Naive B cell (primary cell): ENCODE measurements around the gene CCDC158. TPM values are rescaled to one million over a fixed set of nuclear protein-coding genes. Genes with fewer than 3 reads are reported as not detected.
"Not testable (repeated sequence)": the region's sequence is repeated elsewhere in the genome, so short reads cannot be mapped to it uniquely, and the experiment has no call there.

ENCODE experiments used
- ATAC-seq, 2 donors: fragments of 150-1000 bp; cut with Tn5 transposase; 2 replicates each; pipeline ENCODE4 v1.10.0; 2021; ENCODE audit warnings: low read depth in 2 of 2, mild to moderate bottlenecking in 2 of 2, moderate library complexity in 2 of 2
- DNase-seq: peaks from one replicate; pipeline ENCODE4 v3.0.0; 2022
- H3K27ac Mint-ChIP-seq, 6 donors: one replicate each; pipeline ENCODE4 v1.8.0; 2020 to 2022; ENCODE audit warnings: mild to moderate bottlenecking in 6 of 6, mixed read lengths in 6 of 6, moderate library complexity in 5 of 6, inconsistent platforms in 2 of 6
- H3K27me3 Mint-ChIP-seq, 3 donors: one replicate each; pipeline ENCODE4 v1.8.0; 2021 to 2022; ENCODE audit warnings: mixed read lengths in 3 of 3, mild to moderate bottlenecking in 1 of 3
- H3K36me3 Mint-ChIP-seq, 2 donors: one replicate each; pipeline ENCODE4 v1.8.0; 2020 to 2022; ENCODE audit warnings: mixed read lengths in 2 of 2, inconsistent platforms in 1 of 2, mild to moderate bottlenecking in 1 of 2
- H3K4me1 Mint-ChIP-seq, 3 donors: one replicate each; pipeline ENCODE4 v1.8.0; 2020 to 2022; ENCODE audit warnings: mixed read lengths in 3 of 3, inconsistent platforms in 1 of 3, mild to moderate bottlenecking in 1 of 3, moderate library complexity in 1 of 3
- H3K4me3 Mint-ChIP-seq, 8 donors: one replicate each; pipeline ENCODE4 v1.8.0; 2020 to 2022; ENCODE audit warnings: mild to moderate bottlenecking in 8 of 8, mixed read lengths in 8 of 8, moderate library complexity in 8 of 8, inconsistent platforms in 2 of 8
- H3K9me3 Mint-ChIP-seq, 7 donors: one replicate each; pipeline ENCODE4 v1.8.0; 2020 to 2022; ENCODE audit warnings: mixed read lengths in 7 of 7, mild to moderate bottlenecking in 5 of 7, inconsistent platforms in 2 of 7, moderate library complexity in 1 of 7
- polyA plus RNA-seq, 6 donors: library from polyadenylated mRNA; unstranded; fragments of 300-500 nt; fragmentation: Illumina TruSeq; gene quantifications; one replicate each; pipeline ENCODE4 v1.2.3, GENCODE V29; 2021; ENCODE audit warnings: low read depth in 6 of 6

Gene CCDC158
- polyA plus RNA-seq, 6 donors from 2014 or later: not detected

DNA sequence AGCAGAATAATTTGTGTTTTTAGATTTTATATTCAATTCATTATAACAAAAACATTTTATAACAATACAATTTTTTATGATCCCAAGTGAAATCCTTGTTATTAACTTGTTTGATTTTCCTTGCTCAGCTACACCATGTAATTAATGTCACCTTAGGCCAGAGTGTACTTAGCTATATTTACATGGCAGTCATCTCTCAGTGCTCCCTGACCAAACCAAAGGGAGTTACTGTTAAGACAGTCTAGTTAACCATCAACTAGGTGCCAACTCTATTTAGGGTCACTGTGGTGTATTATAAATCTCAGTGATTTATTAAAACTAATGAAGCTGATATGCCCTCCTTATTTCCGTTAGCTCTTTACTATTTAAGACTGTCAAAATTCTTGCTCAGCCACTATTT is 44.4 kb downstream of the CCDC158 start:
- no peaks in the 10 kb centered on the region for H3K36me3 Mint-ChIP-seq
- H3K27ac Mint-ChIP-seq: no peak overlapping the region
- no peaks in the 10 kb centered on the region for H3K4me1 Mint-ChIP-seq
- no peak for ATAC-seq
- H3K27me3 Mint-ChIP-seq: no peaks in the 10 kb centered on the region
- no peak for DNase-seq
- peaks cover 0 to 15% (median 0%) of the 10 kb centered on the region in 7 donors for H3K9me3 Mint-ChIP-seq
- no peak overlapping the region for H3K4me3 Mint-ChIP-seq

DNA sequence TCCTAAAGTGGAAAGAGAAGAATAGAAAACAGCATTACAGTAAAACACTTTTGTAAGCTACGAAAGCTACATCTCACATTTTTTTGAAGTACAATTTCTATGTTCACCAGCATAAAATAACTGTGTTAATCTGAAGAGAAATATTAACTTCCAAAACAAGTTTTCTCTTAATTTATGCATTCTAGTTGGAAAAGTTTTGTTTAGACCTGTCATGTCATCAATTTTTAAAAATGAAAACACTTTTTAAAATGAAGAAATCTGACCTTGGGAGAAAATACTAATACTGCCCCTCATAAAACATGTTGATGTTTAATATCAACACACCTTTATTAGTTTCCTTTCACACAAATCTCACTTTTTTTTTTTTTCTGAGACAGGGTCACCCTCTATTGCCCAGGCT is 45.2 kb downstream of the CCDC158 start:
- ATAC-seq (no peak), DNase-seq (no peak)
- H3K27ac Mint-ChIP-seq: no peak overlapping the region
- no peak overlapping the region for H3K4me3 Mint-ChIP-seq
- no peaks in the 10 kb centered on the region for H3K4me1 Mint-ChIP-seq
- no peaks in the 10 kb centered on the region for H3K27me3 Mint-ChIP-seq
- peaks cover 0 to 9% (median 0%) of the 10 kb centered on the region in 7 donors for H3K9me3 Mint-ChIP-seq
- no peaks in the 10 kb centered on the region for H3K36me3 Mint-ChIP-seq

DNA sequence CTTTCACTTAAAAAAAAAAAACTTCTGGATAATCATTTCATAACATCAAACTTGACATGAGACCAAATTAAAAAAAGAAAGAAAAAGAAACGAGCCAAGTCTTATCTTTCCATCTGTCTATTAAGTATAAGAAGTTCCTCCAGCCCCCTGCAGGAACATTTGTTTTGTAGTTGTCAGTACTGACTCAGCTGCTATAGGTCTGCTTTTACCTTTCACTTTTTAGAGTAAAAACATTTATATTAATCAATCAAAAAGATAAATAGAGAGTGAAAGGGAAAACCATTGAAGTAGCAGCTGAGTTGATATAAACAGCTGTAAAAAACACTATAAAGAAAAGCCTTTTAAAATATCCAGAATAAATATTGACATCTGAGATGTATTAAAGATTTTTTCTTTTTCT is 46.1 kb downstream of the CCDC158 start:
- Mint-ChIP-seq H3K9me3 (peaks cover 0 to 1% (median 0%) of the 10 kb centered on the region in 7 donors), H3K4me3 (no peak overlapping the region), H3K4me1 (no peaks in the 10 kb centered on the region), H3K27me3 (peaks cover 0 to 8% (median 0%) of the 10 kb centered on the region in 3 donors), H3K36me3 (no peaks in the 10 kb centered on the region), H3K27ac (no peak overlapping the region)
- DNase-seq (no peak), ATAC-seq (no peak)

DNA sequence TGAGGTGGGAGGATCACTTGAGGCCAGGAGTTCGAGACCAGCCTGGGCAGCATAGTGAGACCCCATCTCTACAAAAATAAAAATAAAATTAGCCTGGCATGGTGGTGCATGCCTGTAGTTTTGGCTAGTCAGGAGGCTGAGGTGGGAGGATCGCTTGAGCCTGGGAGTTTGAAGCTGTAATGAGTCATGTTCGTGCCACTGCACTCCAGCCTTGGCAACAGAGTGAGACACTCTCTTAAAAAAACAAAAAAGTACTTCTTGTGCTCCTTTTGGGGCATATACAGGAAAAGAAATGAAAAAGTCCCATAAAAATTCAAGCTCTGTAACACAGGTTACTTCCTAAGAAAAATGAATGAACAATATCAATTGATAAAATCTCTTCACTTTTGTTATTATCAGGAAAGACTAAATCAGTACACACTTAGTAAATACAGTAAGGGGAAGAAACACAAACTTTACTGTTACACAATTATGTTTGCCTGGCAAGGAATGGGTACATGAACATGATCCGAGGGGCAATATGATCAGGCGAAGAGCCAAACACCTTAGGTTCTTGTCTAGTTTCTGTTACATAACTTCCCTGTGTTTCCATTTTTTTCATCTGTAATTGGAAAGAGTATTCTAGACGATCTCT is 46.9 kb downstream of the CCDC158 start:
- Mint-ChIP-seq H3K9me3 (no peaks in the 10 kb centered on the region), H3K4me1 (no peaks in the 10 kb centered on the region), H3K4me3 (no peak overlapping the region), H3K27me3 (peaks cover 0 to 8% (median 0%) of the 10 kb centered on the region in 3 donors), H3K27ac (peak overlapping the region in 2 of 6 donors; percentile 27 to 83), H3K36me3 (no peaks in the 10 kb centered on the region)
- ATAC-seq: no peak
- no peak for DNase-seq

DNA sequence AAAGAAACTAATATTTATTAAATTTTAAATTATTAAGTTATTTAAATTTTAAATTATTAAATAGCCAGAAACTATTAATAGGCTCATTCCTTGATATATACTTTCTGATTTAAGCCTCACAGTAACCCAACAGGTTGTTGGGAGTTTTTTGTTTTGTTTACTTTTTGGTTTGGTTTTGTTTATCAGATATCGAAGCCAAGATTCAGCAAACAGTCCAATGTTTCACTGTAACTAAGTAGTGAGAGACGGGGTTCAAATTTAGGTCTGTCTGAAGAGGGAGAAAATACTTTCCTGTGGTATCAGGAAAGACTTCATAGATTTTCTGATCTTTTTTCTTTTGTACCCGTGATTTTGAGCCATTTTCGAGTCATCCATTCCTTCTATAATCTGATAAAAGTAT is 54.2 kb downstream of the CCDC158 start:
- Mint-ChIP-seq H3K36me3 (no peaks in the 10 kb centered on the region), H3K27me3 (peaks cover 4 to 38% (median 18%) of the 10 kb centered on the region in 3 donors), H3K27ac (no peak overlapping the region)

DNA sequence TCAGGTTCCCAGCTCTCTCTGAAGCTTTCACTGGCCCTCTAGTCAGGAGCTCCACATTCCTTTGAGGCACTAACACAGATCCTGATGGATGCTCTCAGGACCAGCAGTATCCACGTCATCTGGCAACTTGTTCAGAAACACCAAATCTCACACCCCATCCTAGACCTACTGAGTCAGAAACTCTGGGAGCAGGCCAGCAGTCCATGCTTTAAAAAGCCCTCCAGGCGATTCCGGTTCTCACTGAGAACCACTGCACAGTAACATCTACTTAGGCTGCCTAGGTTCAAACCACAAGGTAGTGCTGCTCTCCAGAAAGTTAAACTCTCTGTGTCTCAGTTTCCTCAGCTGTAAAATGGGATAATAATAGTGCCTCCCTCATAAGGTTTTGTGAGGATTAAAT is 55.3 kb downstream of the CCDC158 start:
- H3K9me3 Mint-ChIP-seq: peaks cover 4 to 8% (median 4%) of the 10 kb centered on the region in 7 donors
- H3K36me3 Mint-ChIP-seq: no peaks in the 10 kb centered on the region
- H3K27me3 Mint-ChIP-seq: peaks cover 4 to 38% (median 18%) of the 10 kb centered on the region in 3 donors
- H3K27ac Mint-ChIP-seq: no peak overlapping the region
- no peaks in the 10 kb centered on the region for H3K4me1 Mint-ChIP-seq
- ATAC-seq: no peak
- H3K4me3 Mint-ChIP-seq: no peak overlapping the region
- DNase-seq: no peak

More for the DNA sequence above, 54.2 kb downstream of the CCDC158 start:
- no peak for DNase-seq
- Mint-ChIP-seq H3K4me1 (no peaks in the 10 kb centered on the region), H3K4me3 (no peak overlapping the region), H3K9me3 (peaks cover 0 to 3% (median 0%) of the 10 kb centered on the region in 7 donors)
- ATAC-seq: no peak

DNA sequence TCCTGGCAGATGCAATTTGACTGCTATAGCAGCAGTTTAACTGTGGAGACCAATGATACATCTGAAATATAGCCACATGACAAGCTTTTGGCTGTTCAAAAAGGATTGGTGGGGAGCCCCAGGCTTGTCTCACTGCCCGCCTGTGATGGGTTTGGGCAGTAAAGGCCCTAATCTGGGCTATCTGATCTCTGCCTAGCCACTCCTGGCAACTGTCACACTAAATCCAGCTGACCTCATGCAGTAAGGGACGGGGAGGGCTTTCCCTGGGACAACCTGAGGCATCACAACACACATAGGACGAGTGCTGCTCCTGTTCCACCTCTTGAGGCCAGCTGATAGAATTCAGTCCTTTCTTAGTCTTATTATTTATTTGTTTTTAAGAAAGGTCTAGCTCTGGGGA is 56.2 kb downstream of the CCDC158 start:
- H3K27ac Mint-ChIP-seq: no peak overlapping the region
- ATAC-seq (no peak), DNase-seq (no peak)
- no peaks in the 10 kb centered on the region for H3K4me1 Mint-ChIP-seq
- H3K36me3 Mint-ChIP-seq: no peaks in the 10 kb centered on the region
- no peak overlapping the region for H3K4me3 Mint-ChIP-seq
- H3K27me3 Mint-ChIP-seq: peaks cover 4 to 30% (median 18%) of the 10 kb centered on the region in 3 donors
- peaks cover 4 to 14% (median 12%) of the 10 kb centered on the region in 7 donors for H3K9me3 Mint-ChIP-seq

DNA sequence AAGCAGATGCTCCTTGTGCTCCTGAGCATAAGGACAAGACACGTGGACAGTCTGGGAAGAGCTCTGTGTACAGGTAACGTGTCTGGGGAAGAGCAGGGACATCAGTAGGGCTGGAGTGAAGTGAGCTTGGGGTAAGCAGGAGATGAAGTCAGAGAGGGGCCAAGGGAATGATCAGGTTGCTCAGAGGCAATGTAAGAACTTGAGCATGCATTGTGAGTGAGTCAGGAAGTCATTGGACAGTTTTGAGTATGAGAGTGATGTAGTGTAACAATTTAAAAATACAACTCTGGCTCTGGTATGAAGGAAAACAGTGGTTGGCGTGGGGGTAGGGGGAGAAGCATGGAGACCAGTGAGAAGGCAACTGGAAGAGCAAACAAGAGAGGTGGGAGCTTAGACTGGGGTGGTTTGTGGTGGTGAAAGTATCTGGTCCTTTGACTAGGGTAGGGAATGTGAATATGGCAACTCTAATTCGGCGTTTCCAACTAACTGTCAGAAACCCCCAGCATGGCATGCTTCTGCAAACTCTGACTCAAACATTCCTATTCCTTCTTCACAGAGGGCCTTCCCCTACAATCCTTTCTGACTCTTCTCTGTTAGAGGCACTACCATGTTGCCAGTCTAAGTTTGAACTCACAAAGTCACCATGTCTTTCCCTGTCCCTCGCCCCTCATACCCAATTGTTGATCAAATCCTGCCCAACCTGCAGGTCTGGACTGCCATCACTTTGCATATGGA is 57.2 kb downstream of the CCDC158 start:
- Mint-ChIP-seq H3K4me3 (no peak overlapping the region), H3K9me3 (peaks cover 9 to 24% (median 22%) of the 10 kb centered on the region in 7 donors), H3K27me3 (peaks cover 4 to 29% (median 26%) of the 10 kb centered on the region in 3 donors), H3K36me3 (peaks cover 7 to 9% of the 10 kb centered on the region in 2 donors), H3K4me1 (no peaks in the 10 kb centered on the region), H3K27ac (peak overlapping the region in 1 of 6 donors; percentile 8)
- ATAC-seq (no peak), DNase-seq (no peak)

DNA sequence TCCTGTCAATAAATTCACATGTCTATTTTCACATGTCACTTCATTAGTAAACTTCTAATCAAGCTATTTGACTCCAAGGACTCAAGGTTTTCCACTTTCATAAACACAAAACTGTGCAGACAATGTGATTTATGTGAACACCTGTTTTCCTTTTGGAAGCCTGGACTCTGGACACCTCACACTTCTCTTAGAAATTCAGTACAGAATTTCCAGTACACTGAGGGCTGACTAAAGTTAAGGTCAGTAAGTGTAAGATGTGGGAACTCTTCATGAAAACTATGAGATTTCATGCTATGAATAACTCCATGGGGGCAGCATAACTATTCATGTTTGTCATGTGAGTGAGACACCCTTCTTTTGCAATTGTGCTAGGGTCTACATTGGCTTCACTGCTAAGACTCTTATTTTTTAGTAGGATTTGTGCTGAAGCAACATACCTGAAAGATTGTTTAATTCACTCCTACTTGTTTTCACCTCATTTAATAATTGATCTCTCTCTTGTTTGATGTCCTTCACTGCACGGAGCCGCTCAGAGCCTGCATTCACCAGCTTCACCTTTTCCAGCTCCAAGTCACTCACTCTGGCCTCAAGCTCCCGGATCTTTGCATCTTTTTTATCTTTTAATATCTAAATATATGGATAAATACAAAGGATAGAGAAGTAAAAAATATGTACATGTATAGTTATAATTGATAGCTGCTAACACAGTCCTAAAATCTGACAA is 59.1 kb downstream of the CCDC158 start:
- H3K27ac Mint-ChIP-seq: no peak overlapping the region
- DNase-seq (no peak), ATAC-seq (no peak)
- H3K4me3 Mint-ChIP-seq: no peak overlapping the region
- no peaks in the 10 kb centered on the region for H3K4me1 Mint-ChIP-seq
- H3K27me3 Mint-ChIP-seq: peaks cover 4 to 24% (median 22%) of the 10 kb centered on the region in 3 donors
- peaks cover 20 to 41% (median 34%) of the 10 kb centered on the region in 7 donors for H3K9me3 Mint-ChIP-seq
- H3K36me3 Mint-ChIP-seq: peaks cover 7 to 15% of the 10 kb centered on the region in 2 donors

DNA sequence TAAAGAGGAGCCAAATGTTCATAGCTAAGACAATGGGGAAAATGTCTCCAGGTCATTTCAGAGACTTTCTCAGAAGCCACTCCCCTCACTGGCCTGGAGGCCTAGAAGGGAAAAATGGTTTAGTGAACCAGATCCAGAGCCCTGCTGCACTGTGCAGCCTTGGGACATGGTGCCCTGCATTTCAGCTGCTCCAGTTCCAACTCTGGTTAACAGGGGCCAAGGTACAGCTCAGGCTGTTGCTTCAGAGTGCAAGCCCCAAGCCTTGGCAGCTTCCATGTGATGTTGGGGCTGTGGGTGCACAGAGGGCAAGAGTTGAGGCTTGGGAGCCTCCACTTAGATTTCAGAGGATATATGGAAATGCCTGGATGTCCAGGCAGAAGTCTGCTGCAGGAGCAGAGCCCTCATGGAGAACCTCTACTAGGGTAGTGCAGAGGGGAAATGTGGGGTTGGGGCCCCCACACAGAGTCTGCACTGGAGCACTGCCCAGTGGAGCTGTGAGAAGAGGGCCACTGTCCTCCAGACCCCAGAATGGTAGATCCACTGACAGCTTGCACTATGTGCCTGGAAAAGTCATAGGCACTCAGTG is 61.0 kb downstream of the CCDC158 start:
- not testable (repeated sequence) for DNase-seq

DNA sequence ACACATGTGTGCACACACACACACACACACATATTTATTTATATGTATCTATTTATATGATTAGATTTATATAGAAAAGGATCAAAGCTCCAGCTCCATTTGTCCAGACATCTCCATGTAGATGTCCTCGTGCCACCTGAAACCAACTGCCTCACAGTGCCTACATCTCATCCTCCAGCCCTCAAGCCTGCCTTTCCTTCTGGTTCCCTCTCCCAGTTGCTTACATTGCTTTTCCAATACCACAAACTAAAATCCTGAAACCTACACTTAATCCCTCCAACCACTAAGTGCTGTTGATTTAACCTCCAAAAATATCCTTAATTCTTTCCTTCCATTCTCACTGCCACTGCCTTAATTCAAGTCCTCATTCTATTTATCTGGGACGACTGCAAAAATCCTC is 63.0 kb downstream of the CCDC158 start:
- ATAC-seq (no peak), DNase-seq (no peak)
- H3K27me3 Mint-ChIP-seq: peaks cover 3 to 13% (median 9%) of the 10 kb centered on the region in 3 donors
- peaks cover 0 to 3% (median 0%) of the 10 kb centered on the region in 3 donors for H3K4me1 Mint-ChIP-seq
- H3K4me3 Mint-ChIP-seq: no peak overlapping the region
- H3K36me3 Mint-ChIP-seq: peaks cover 7 to 15% of the 10 kb centered on the region in 2 donors
- H3K27ac Mint-ChIP-seq: no peak overlapping the region
- peaks cover 20 to 48% (median 37%) of the 10 kb centered on the region in 7 donors for H3K9me3 Mint-ChIP-seq

More for the DNA sequence above, 61.0 kb downstream of the CCDC158 start:
- peaks cover 20 to 48% (median 35%) of the 10 kb centered on the region in 7 donors for H3K9me3 Mint-ChIP-seq
- peaks cover 7 to 15% of the 10 kb centered on the region in 2 donors for H3K36me3 Mint-ChIP-seq
- H3K27me3 Mint-ChIP-seq: peaks cover 0 to 24% (median 19%) of the 10 kb centered on the region in 3 donors
- not testable (repeated sequence) for ATAC-seq, H3K27ac Mint-ChIP-seq, H3K4me1 Mint-ChIP-seq, H3K4me3 Mint-ChIP-seq

DNA sequence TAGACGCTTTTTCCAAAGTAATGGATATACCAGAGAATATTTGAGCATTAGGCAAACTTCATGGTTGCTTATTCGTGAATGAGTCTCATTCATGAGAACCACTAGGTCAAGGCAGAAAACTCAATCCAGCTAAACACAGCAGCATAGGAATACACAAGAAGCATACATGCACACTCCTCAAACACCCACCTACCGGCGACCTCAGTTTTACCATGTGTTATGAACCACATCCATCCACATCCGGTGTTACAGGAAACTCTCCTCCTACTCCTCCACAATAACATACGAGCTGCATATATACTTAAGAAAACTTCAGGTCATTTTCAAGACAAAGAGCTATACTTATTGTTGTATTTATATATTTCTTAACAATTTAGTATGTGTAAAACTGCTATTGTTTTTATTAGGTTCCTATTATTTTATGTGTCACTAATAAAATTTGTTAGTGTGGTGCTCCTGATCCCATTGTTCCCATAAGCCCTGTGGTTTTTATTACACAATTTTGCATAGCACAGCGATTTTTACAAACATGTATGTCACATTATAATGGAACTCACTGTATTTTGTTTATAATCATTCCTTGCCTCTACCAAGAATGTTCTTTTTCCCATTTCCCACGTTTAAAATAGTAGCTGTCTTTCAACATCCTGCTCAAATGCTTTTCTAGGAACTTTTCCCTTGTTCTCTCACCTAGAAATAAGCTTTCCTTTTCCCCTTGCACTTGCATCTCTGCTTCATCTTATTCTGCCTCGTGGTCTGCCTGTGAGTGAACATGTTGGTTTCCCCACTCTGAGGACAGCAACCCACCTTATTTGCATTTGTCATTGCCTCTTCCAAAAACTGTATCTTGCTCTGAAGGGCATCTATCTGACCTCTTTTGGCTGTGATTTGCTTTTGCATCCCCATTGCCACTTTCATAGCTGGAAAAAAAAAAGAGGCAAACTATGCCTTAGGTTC is 66.1 kb downstream of the CCDC158 start:
- Mint-ChIP-seq H3K4me1 (peaks cover 0 to 3% (median 0%) of the 10 kb centered on the region in 3 donors), H3K4me3 (peak overlapping the region in 1 of 8 donors; percentile 47), H3K27me3 (peaks cover 3 to 13% (median 9%) of the 10 kb centered on the region in 3 donors), H3K36me3 (peaks cover 7 to 15% of the 10 kb centered on the region in 2 donors), H3K9me3 (peaks cover 15 to 36% (median 24%) of the 10 kb centered on the region in 7 donors), H3K27ac (no peak overlapping the region)
- no peak for ATAC-seq
- DNase-seq: no peak
